HUDEP-2 (cell line): ENCODE data around the gene SAPCD2.

Experiments used
- DNase-seq, 76 experiments: peaks; one replicate each; lab custom pipeline; 2025; ENCODE audit not compliant: unreplicated experiment in 76 of 76; lab: John Stamatoyannopoulos, UW

Gene SAPCD2

DNA sequence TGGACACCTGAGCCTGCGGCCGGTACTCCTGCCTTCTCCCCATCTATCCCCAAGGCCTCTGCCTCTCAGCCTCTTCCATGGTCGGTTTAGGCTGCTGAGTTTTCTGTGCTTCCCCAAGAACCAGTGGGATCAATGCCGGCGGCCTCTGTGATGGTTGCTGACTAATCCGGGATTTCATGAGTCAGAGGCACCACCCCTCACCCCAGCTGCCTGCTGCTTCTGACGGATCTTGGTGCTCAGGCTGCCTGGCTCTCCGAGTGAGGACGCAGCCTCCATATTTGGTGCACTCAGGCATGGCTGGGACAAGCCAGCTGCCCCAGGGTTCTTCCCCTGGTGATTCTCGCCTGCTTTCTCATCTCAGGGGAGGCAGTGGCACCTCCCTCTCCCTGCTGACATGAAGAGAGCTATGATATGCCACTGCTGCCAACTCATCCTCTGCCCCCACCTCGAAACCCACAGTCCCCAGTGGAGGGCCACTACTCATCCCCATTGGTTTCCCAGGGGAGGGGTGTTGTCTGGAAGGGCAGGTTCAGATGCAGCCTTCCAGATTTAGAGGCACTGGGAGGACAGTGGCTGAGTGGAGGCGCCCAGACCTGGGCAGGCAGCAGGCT lies 13.1 kb upstream of the SAPCD2 start:
- DNase-seq = no peak

DNA sequence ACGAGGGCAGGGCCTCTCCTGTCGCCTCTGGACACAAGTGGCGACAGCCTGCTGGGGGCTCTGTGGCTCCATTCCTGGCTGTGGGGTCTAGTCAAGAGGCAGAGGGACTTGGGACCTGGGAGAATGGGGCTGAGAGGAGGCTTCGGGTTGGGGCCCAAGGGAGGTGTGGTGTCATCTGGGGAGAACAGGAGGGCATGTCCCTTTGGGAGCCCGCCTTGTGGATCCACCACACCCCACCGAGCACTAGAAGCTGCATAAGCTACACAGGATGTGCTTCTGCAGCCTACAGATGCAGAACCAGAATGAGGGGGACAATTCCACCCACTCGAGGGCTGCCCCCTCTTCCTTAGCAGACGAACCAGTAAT lies 12.6 kb upstream of the SAPCD2 start:
- DNase-seq = no peak

DNA sequence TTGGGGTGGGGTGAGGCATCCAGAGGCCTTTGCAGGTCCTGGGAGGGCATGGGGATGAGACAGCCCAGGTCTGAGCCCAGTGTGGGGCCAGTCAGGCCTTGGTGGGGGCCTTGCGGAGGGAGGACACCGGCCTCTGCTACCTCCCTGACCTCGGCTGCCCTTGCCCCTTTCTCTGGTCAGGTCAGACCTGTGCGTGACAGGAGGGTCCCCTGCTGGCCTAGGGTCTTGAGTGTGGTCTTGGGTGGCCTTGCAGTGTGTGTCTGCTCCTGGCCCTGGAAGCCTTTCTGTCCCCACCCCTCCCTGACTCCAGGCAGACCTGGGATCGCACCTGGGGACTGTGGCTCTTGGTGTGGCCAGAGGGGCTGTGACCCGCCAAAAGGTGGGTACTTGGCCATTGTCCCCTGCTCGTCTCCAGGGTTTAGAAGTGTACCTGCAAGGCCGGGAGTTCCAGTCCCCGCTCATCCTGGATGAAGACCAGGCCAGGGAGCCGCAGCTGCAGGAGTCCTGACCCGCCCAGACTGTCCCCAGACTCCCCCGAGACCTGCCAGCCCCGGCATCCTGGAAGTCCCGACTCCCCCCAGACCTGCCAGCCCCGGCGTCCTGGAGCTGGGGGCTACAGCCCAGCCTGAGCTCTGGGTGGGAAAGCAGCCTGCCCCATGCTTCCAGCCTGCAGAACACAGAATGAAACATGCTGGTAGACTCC lies 12.0 kb upstream of the SAPCD2 start:
- no peak for DNase-seq

DNA sequence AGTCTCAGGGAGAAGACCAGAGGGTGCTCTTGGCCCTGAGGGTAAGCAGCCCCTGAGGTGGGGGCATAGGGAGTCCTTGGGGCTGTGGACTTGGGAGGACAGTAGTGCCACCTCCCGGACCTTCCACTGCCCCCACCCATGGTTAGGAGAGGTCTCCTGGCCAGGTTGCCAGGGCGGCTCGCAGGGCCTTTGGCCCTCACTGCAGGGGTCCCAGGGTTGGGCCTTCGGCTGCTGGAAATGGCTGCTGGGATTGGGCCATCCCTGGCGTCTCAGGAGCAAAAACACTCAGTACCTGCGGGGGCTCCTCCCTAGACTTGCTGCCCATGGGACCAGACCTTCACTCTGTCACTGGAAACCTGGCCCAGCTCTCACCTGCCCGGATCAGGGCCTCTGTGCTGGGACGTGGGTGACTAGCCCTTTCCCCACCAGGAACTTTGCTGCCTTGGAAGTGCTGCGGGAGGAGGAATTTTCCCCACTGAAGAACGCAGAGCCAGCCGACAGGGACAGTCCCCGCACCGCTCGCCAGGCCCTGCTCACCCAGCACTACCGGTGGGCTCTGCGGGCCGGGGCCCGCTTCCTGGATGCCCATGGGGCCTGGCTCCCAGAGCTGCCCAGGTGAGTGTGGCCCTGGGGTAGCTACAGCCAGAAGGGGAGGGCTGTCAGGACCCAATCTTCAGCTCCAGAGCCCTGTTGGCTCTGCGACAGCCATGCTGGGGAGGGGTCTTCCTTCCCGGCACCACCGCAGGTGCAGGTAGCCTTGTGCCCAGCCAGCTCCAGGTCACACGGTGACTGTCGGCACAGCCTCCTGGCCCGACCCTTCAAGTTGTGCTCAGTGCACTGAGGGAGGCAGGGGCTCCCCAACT lies 10.1 kb upstream of the SAPCD2 start:
- DNase-seq = no peak

DNA sequence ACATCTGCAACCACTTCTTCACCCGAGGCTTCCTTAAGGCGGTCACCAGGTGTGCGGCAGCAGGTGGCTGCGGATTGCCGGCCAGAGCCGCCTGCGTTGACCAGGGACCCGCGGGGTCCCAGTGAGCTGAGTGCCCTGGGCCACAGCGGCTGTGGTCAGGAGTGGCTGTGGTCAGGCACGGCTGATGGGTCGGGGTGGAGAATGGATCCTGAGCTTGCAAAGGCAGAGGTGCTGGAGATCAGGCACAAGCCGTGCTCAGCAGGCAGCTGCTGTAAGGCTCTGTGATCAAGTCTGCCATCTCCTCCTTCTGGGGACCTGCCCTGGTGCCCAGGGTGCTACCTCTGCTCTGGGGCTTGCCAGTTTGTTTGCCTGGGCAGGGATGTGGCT lies 9.0 kb upstream of the SAPCD2 start:
- DNase-seq = no peak

DNA sequence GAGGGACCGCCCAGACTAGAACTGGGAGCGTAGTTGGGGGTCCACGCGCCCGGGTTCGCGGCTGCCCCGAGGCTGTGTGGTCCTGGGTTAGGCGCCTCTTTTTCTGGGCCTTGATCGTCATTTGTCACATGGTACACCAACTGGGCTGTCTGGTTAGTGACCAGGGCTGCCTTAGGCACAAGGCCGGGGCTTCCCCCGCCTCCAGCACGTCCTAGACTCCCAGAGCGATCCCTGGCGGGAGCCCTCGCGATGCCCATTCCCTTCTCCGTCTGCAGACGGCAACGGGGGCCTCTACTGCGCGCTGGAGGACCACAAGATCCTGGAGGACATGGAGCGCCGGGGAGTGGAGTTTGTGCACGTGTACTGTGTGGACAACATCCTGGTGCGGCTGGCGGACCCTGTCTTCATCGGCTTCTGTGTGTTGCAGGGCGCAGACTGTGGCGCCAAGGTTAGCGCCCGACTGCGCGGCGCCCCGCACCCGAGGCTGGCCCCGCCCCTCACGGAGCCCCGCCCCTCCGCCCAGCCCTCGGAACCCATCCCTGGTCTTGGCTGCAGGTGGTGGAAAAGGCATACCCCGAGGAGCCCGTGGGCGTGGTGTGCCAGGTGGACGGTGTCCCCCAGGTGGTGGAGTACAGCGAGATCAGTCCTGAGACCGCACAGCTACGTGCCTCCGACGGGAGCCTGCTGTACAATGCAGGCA lies 8.5 kb upstream of the SAPCD2 start:
- no peak for DNase-seq

DNA sequence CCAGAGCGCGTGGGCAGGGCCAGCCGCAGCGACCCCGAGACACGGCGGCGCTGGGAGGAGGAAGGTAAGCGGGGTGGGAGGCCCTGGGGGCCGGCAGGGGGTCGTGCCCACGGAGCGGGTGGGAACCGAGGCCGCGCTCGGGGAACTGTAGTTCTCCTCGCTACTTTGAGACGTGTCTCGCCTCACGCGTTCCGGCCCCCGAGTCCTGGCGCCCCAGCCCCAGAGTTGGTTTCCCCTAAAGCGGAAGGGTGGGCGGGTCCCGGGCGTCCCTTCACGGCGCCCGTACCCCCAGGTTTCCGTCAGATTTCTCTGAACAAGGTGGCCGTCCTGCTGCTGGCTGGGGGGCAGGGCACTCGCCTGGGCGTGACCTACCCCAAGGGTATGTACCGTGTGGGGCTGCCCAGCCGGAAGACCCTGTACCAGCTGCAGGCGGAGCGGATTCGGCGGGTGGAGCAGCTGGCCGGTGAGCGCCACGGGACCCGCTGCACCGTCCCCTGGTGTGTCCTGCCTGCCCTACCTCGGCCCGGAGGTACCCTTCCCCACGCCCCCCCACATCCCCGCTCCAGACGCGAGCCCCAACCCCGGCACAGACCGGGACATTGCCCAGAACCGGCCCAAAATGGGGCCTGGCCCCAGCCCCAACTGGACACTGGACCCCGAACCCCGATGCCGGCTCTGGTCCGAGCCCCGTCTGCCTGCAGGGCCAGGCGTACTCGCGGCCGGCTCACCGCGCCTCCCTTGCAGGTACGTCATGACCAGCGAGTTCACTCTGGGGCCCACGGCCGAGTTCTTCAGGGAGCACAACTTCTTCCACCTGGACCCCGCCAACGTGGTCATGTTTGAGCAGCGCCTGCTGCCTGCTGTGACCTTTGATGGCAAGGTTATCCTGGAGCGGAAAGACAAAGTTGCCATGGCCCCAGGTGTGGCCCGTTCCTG lies 7.7 kb upstream of the SAPCD2 start:
- no peak for DNase-seq

DNA sequence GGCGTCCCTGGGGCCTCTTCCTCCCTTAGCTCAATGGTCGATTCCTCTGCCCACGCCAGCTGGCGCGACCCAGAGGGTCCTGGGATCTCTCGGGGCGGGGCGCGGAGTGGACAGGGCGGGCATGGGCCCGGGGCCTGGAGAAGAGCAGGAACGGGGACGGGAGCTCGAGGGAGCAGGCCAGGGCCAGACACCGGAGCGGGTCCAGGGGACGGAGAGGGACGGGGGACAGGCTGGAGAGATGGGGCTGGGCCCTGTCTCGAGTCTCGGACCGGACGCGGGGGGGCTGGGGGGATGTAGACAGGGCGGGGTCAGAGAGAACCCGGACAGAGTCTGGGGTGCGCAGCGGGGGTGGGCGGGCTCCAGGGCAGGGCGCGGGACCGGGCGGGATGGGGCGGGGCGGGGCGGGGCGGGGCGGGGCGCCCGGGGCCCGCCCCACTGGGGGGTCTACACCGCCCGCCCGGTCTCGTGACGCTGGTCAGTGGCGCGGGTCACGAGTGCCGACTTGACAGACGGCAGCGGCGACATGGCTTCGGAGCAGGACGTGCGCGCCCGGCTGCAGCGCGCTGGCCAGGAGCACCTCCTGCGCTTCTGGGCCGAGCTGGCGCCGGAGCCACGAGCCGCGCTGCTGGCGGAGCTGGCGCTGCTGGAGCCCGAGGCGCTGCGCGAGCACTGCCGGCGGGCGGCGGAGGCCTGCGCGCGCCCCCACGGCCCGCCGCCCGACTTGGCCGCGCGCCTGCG lies 6.8 kb upstream of the SAPCD2 start, which contains the start of gene UAP1L1:
Gene UAP1L1, plus strand, starts transcription at position 508 of the 738 bp plus-strand sequence. Its CDS starts 16 bp downstream, at position 524.
- peak in 50 of 76 experiments; percentile 2 to 66 (median 36) for DNase-seq

DNA sequence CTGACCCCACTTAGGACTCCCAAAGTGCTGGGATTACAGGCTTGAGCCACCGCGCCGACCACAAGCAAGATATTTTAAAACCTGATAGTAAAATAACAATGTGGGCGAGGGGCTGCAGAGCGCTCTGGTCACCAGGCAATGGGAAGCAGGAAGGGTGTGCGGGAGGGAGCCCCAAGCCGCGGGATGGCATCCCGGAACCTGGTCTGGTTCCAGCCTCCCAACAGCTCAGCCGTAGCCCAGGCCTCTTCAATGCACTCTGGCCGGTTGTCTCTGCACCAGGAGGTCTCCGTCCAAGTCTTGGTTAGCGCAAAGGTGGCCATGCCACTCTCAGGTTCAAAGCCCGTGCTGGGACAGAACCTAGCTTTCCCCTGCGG lies 6.3 kb upstream of the SAPCD2 start:
- no peak for DNase-seq

DNA sequence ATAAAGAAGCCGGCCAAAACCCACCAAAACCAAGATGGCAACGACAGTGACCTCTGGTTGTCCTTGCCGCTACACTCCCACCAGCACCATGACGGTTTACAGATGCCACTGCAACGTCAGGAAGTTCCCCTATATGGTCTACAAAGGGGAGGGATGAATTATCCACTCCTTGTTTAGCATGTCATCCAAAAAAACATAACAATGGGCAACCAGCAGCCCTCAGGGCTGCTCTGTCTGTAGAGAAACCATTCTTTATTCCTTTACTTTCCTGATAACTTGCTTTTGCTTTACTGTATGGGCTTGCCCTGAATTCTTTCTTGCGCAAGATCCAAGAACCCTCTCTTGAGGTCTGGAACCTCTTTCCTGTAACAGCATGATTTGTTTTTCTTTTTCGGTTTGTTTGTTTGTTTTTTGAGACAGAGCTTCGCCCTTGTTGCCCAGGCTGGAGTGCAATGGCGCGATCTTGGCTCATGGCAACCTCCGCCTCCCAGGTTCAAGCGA lies 5.0 kb upstream of the SAPCD2 start:
- no peak for DNase-seq

DNA sequence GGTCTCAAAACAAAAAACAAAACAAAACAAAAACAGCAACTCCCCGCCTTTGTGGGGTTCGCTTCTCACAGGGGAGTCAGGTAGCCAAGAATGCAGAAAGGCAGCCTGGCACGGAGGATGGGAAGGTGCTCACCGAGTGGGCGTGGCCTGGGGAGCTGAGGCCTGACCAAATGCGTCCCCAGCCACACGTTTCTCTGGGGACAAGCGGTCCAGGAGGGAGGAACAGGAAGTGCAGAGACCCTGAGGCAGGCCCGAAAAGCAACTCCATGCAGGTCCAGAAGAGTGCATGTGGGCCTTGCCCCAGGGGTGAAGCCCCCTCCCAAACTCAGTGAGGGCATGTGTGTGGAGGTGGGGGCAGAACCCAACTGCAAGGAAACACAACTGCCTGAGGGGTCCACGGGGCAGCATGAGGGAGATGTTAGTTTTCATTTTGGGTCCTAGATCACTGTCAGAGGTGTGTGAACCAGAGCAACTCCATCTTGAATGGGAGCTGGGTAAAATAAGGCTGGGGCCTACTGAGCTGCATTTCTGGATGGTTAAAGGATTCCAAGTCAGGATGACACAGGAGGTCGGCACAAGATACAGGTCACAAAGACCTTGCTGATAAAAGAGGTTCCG lies 4.4 kb upstream of the SAPCD2 start:
- DNase-seq = no peak

DNA sequence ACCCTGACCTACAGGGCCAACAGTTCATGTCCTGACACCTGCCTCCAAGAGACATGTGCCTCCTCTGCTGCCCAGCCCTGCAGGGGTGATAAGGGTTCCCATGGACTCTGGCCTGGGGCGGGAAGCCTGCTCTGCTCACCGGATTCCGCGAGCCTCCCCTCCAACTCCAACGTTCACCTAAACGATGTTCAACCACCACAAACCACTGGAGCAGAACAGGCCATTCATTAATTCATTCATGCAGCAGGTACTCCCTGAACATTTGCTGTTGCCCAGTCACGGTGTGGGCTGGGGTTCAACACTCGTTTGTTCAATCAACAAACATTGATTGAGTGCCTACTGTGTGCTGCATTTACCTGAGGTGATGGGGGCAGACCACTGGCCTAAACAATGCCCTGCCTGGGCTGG lies 3.6 kb upstream of the SAPCD2 start:
- DNase-seq = no peak

DNA sequence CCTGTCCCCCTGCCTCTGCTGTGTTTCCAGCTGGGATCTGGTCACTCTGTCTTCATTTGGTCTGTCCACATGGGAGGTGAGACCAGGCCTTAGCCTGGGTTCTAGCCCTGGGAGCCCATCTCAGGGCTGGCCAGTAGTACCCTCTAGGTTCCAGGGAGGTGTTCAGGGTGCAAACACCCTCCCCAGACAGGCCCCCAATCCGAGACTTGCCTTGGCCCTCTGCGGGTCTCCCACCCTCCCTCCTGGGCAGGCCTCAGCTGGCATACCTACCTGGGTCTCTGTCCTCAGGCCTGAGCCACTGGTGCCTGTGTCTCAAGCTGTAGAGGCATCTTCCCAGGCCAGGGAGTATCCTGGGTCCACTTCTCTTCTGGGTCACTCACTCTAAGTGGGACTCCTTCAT lies 925 bp upstream of the SAPCD2 start:
- no peak for DNase-seq

DNA sequence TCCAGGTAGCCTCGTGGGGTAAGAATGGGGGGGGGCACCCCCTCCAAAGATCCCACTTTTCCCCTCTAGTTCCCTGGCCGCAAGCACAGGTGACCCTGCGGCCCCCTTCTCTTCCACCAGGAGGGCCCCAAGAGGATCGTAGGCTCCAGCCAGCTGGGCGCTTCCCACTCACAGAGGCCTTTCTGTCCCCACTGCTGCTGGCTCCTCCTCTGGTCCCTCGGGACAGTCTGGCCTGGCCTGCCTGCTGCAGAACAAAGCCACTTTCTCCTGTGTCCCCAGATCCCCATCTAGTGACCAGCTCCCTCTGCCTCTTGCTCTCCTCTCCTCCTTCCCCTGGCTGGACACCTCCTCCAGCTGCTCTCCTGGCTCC lies 534 bp upstream of the SAPCD2 start:
- peak in 3 of 76 experiments; percentile 19 to 45 (median 41) for DNase-seq

DNA sequence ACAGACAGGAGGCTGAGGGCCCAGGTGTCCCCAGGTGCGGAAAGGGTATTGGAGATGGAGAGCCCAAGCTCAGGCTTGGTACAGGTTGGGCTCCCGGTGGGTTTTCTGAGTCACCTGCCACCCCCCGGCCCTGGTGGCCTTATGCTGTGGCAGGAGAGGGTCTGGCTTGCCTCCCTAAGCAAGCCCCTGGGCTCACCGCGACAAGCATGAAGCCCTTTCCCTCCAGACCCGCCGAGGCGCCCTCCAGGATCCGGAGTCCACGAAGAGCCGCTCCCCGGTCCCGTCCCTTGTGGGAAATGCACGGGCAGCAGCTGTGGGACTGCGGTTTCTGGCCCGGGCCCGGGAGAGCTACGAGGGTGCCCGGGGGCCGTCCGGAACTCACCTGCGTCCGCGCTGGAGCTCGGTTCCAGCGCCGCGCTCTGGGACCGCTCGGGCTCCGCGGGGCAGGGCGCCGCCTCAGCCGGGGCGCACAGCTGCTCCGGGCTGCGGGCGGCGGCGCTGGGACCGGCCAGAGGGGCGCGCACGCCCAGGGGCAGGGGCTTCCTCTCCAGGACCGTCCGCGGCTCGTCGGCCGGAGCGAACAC lies 757 bp downstream of the SAPCD2 start:
- no peak for DNase-seq

DNA sequence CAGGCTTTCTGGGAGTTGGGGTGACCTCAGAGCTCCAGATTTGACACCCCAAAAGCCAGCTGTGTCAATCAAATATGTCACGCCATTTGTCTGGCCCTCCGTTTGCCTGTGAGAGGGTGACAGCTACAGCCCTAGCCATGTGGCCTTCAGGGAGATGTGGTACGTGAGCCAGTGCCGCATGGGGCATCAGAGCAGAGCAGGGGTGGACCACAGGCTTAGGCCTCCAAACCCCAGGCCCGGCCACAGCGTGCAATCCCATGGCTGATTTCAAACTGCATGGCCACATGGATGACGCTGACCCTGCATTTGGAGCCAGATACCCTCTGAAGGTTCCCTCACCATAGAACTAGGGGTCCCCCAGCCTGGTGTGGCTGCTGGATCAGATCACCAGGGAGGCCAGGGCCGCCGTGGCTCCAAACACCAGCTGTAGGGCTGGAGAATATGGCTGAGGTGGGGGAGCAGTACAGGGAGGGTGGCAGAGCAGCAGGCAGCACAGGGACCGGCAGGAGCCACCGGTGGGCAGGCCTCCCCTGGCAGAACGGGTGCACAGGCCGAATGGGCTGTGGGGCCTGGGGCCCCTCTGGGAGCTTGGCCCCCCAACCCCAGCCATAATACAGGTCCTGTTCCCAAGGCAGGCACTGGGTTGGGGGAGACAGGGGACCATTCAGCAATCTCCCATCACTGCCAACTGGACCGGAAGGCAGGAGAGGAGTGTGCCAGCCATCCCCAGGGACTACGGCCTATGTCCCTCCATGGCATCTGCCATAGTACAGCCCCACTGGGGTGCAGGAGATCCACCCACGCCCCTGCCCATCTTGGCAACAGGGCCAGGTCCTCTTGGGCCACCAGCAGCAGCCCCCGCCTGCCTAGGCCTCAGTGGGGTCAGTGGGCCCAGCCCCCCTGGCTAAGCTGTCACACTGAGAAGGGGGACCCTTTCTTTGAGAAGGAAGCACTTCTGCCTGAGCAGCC lies 1.5 kb downstream of the SAPCD2 start:
- DNase-seq = no peak

DNA sequence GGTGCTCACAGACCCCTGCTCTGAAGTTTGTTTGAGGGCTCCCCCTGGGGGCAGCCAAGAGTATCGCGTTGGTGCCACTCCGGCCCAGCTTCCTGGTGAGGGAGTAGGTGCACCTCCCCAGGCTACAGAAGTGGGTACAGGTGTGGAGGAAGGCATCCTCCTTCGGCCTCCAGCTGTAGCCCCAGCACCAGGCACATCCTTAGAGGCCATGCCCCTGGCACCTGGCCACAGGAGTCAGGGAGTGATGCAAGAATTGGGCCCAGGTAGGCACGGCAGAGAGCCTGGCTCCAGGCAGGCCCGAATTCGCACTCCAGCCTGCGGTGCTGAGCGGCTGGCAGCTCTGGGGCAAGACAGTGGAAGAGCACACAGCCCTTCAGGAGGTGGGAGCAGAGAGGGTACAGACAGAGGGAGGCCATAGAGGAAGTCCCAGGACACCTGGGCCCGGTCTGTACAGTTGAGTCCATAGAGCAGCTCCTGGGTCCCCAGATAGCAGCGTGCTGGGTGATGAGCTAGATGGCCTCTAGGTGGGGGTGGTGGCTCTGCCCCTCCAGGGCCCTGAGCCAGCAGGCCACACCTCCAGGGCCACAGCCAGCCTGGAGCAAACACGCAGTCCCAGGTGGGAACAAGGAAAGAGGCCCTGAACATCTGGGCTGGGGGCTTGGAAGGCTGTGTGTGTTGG lies 2.4 kb downstream of the SAPCD2 start:
- DNase-seq = peak in 69 of 76 experiments; percentile 12 to 80 (median 60)
